ENCODE measurements around the gene CEP120.

CEP120 gene

DNA sequence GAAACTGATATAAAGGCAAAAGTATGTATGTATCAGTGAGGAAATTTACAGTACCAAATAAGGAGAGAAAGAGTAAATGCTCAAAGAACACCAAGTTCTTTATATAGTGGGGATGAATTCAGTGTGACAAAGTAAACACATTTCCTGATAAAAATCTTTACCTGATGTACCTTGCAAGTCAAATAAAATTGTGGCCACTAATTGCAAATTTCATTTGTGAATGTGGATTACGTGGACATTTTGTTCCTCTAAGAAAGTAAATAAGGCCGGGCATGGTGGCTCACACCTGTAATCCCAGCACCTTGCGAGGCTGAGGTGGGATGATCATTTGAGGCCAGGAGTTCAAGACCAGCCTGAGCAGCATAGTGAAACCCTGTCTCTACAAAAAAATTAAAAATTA, 25.7 kb downstream of the CEP120 start:
- Histone ChIP-seq H3K27ac (ENCODE audit: low read depth, low read length) (no peak overlapping the region), H3K9ac (ENCODE audit: low read depth in 1 of 2, low read length in 2 of 2) (no peak overlapping the region), H3K36me3 (ENCODE audit: control insufficient read depth in 1 of 2, insufficient read depth in 2 of 2, low read length in 2 of 2) (peaks cover 12 to 37% of the 10 kb centered on the region in 2 donors), H3K9me3 (ENCODE audit: control insufficient read depth in 1 of 2, low read length in 2 of 2) (no peaks in the 10 kb centered on the region), H3K4me1 (ENCODE audit: control insufficient read depth in 1 of 2, insufficient read depth in 2 of 2, low read length in 2 of 2) (no peaks in the 10 kb centered on the region), H3K4me3 (ENCODE audit: low read depth in 1 of 2, low read length in 2 of 2) (no peak overlapping the region), H3K27me3 (ENCODE audit: control insufficient read depth in 1 of 2, insufficient read depth in 2 of 2, low read length in 2 of 2) (no peaks in the 10 kb centered on the region)

- Histone ChIP-seq H3K9ac (ENCODE audit: low read depth in 1 of 2, low read length in 2 of 2) (no peak overlapping the region), H3K4me3 (ENCODE audit: low read depth in 1 of 2, low read length in 2 of 2) (no peak overlapping the region), H3K9me3 (ENCODE audit: control insufficient read depth in 1 of 2, low read length in 2 of 2) (no peaks in the 10 kb centered on the region), H3K27me3 (ENCODE audit: control insufficient read depth in 1 of 2, insufficient read depth in 2 of 2, low read length in 2 of 2) (no peaks in the 10 kb centered on the region), H3K4me1 (ENCODE audit: control insufficient read depth in 1 of 2, insufficient read depth in 2 of 2, low read length in 2 of 2) (no peaks in the 10 kb centered on the region), H3K36me3 (ENCODE audit: control insufficient read depth in 1 of 2, insufficient read depth in 2 of 2, low read length in 2 of 2) (peaks cover 10 to 50% of the 10 kb centered on the region in 2 donors), H3K27ac (ENCODE audit: low read depth, low read length) (no peak overlapping the region)
Observed at GRCh38 chr5:123391009-123391408, 32.2 kb downstream of the CEP120 start.

DNA sequence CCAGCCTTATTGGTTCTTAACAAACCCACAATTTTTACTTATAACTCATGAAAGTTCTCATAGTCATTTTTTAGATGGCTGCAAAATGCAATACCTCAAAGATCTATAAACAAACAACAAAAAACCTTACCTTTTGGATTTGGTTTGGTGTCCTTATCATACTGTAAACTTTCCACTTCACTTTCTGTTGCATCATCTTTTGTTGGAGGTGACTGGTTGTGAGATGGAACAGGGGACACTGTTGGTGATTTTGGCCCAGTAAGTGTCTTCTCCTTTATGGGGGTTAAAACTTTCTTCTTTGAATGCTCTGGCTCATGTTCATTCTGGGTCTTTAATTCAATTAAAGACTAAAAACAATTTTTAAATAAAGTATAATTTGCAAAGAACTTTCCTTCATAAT, 33.4 kb downstream of the CEP120 start:
- Histone ChIP-seq H3K27ac (ENCODE audit: low read depth, low read length) (no peak overlapping the region), H3K9ac (ENCODE audit: low read depth in 1 of 2, low read length in 2 of 2) (no peak overlapping the region), H3K4me3 (ENCODE audit: low read depth in 1 of 2, low read length in 2 of 2) (no peak overlapping the region), H3K27me3 (ENCODE audit: control insufficient read depth in 1 of 2, insufficient read depth in 2 of 2, low read length in 2 of 2) (no peaks in the 10 kb centered on the region), H3K36me3 (ENCODE audit: control insufficient read depth in 1 of 2, insufficient read depth in 2 of 2, low read length in 2 of 2) (peaks cover 15 to 60% of the 10 kb centered on the region in 2 donors), H3K4me1 (ENCODE audit: control insufficient read depth in 1 of 2, insufficient read depth in 2 of 2, low read length in 2 of 2) (no peaks in the 10 kb centered on the region), H3K9me3 (ENCODE audit: control insufficient read depth in 1 of 2, low read length in 2 of 2) (no peaks in the 10 kb centered on the region)

DNA sequence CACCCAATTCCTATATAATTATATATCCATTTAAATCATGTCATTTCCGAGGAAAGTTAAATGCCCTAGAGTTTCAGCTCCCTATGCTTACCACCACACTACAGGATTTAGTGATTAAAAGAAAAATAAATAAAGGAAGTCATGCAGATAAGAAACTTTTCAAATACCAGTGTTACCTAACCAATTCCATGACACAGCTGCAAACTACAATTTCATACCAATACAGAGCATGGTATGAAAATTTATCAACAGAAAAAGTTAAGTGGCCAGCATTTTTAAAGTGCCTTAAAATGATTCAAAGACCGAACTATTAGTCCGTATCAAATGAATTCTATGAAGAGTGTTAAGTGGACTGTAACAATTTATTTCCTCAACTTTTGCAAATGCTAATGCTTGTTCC, 35.9 kb downstream of the CEP120 start:
- no peak overlapping the region for H3K27ac ChIP-seq (ENCODE audit: low read depth, low read length)
- peaks cover 17 to 57% of the 10 kb centered on the region in 2 donors for H3K36me3 ChIP-seq (ENCODE audit: control insufficient read depth in 1 of 2, insufficient read depth in 2 of 2, low read length in 2 of 2)
- H3K9ac ChIP-seq (ENCODE audit: low read depth in 1 of 2, low read length in 2 of 2) = no peak overlapping the region
- H3K4me1 ChIP-seq (ENCODE audit: control insufficient read depth in 1 of 2, insufficient read depth in 2 of 2, low read length in 2 of 2) = no peaks in the 10 kb centered on the region
- H3K27me3 ChIP-seq (ENCODE audit: control insufficient read depth in 1 of 2, insufficient read depth in 2 of 2, low read length in 2 of 2) = no peaks in the 10 kb centered on the region
- no peaks in the 10 kb centered on the region for H3K9me3 ChIP-seq (ENCODE audit: control insufficient read depth in 1 of 2, low read length in 2 of 2)
- H3K4me3 ChIP-seq (ENCODE audit: low read depth in 1 of 2, low read length in 2 of 2) = no peak overlapping the region

DNA sequence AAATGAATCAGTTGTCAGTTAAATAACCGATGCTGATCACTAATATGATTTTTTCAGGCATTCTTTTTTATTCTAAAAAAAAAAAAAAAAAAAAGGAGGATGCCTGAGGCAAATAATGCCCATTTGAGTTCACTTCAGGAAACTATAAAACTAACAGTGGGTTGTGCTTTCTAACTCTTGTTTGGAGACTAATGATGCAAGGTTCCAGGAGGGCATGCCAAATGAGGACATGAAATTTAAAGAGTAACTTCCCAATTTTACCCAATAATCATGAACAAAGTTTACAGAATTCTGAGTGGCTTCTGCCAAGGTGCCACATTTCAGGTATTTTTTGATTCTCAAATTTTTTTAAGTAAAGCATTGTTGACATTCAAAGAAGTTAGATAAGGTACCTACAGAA, 41.0 kb downstream of the CEP120 start:
- Histone ChIP-seq H3K27ac (ENCODE audit: low read depth, low read length) (no peak overlapping the region), H3K27me3 (ENCODE audit: control insufficient read depth in 1 of 2, insufficient read depth in 2 of 2, low read length in 2 of 2) (no peaks in the 10 kb centered on the region), H3K9ac (ENCODE audit: low read depth in 1 of 2, low read length in 2 of 2) (no peak overlapping the region), H3K9me3 (ENCODE audit: control insufficient read depth in 1 of 2, low read length in 2 of 2) (no peaks in the 10 kb centered on the region), H3K4me1 (ENCODE audit: control insufficient read depth in 1 of 2, insufficient read depth in 2 of 2, low read length in 2 of 2) (no peaks in the 10 kb centered on the region), H3K36me3 (ENCODE audit: control insufficient read depth in 1 of 2, insufficient read depth in 2 of 2, low read length in 2 of 2) (peaks cover 25 to 51% of the 10 kb centered on the region in 2 donors), H3K4me3 (ENCODE audit: low read depth in 1 of 2, low read length in 2 of 2) (no peak overlapping the region)

DNA sequence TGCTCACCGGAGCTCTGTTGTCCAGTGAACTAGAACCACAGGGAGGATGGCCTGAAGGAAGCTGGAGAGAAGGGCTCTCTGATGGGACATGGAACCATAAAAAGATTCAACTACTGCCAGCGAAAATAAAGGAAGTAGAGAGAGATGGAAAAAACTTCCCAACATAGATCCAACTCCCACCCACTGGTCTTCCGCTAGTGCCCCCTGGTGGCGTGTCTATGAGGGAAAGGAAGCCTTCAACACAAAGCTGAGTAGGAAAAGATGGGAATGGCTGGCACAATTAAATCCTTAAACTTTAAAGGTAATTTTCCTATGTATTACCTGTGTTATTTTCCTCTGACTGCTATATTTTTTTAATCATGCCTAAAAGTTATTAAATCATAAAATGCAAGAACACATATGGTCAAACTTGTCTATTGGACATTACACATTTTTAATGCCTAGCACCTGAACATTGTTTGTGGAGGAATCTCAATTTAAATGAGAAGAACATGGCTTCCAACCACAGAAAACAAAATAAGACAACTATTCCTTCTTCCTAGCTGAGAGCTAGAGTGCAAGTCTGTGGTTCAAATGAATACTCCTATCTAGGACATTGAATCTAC, 51.5 kb downstream of the CEP120 start:
- no peaks in the 10 kb centered on the region for H3K4me1 ChIP-seq (ENCODE audit: control insufficient read depth in 1 of 2, insufficient read depth in 2 of 2, low read length in 2 of 2)
- H3K36me3 ChIP-seq (ENCODE audit: control insufficient read depth in 1 of 2, insufficient read depth in 2 of 2, low read length in 2 of 2) = peaks cover 23 to 34% of the 10 kb centered on the region in 2 donors
- no peak overlapping the region for H3K4me3 ChIP-seq (ENCODE audit: low read depth in 1 of 2, low read length in 2 of 2)
- H3K9ac ChIP-seq (ENCODE audit: low read depth in 1 of 2, low read length in 2 of 2) = no peak overlapping the region
- H3K9me3 ChIP-seq (ENCODE audit: control insufficient read depth in 1 of 2, low read length in 2 of 2) = no peaks in the 10 kb centered on the region
- H3K27ac ChIP-seq (ENCODE audit: low read depth, low read length) = no peak overlapping the region
- H3K27me3 ChIP-seq (ENCODE audit: control insufficient read depth in 1 of 2, insufficient read depth in 2 of 2, low read length in 2 of 2) = no peaks in the 10 kb centered on the region

DNA sequence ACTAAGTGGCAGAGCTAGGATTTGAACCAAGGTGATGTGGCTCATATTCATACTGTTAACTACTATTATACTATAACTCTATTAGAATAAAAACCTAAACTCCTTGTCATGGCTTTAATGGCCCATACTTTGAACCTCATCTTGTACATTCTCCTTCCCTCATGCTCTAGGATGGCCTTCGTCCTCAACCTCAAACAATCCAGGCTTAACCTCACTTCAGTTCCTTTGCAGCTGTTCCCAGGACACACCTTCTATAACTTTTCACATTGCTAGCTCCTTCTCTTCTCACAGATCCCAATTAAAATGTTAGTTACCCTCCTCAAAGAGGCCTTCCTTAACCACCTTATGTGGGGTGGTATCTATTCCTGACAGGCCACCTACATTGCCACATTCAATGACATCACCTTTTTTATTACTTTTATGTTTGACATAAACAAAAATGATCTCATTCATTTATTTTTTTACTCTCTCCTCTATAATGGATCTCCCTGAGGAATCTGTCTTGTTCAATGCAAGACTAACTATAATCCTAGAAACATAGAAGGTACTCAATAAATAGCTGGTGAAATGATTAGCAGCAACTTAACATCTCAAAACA, 53.7 kb downstream of the CEP120 start:
- no peak overlapping the region for H3K4me3 ChIP-seq (ENCODE audit: low read depth in 1 of 2, low read length in 2 of 2)
- no peaks in the 10 kb centered on the region for H3K9me3 ChIP-seq (ENCODE audit: control insufficient read depth in 1 of 2, low read length in 2 of 2)
- no peak overlapping the region for H3K27ac ChIP-seq (ENCODE audit: low read depth, low read length)
- no peaks in the 10 kb centered on the region for H3K4me1 ChIP-seq (ENCODE audit: control insufficient read depth in 1 of 2, insufficient read depth in 2 of 2, low read length in 2 of 2)
- H3K36me3 ChIP-seq (ENCODE audit: control insufficient read depth in 1 of 2, insufficient read depth in 2 of 2, low read length in 2 of 2) = peaks cover 13 to 22% of the 10 kb centered on the region in 2 donors
- no peaks in the 10 kb centered on the region for H3K27me3 ChIP-seq (ENCODE audit: control insufficient read depth in 1 of 2, insufficient read depth in 2 of 2, low read length in 2 of 2)
- H3K9ac ChIP-seq (ENCODE audit: low read depth in 1 of 2, low read length in 2 of 2) = no peak overlapping the region

- H3K27ac ChIP-seq (ENCODE audit: low read depth, low read length) = no peak overlapping the region
- no peak overlapping the region for H3K9ac ChIP-seq (ENCODE audit: low read depth in 1 of 2, low read length in 2 of 2)
- H3K27me3 ChIP-seq (ENCODE audit: control insufficient read depth in 1 of 2, insufficient read depth in 2 of 2, low read length in 2 of 2) = no peaks in the 10 kb centered on the region
- H3K9me3 ChIP-seq (ENCODE audit: control insufficient read depth in 1 of 2, low read length in 2 of 2) = no peaks in the 10 kb centered on the region
- H3K36me3 ChIP-seq (ENCODE audit: control insufficient read depth in 1 of 2, insufficient read depth in 2 of 2, low read length in 2 of 2) = peaks cover 7 to 17% of the 10 kb centered on the region in 2 donors
- H3K4me3 ChIP-seq (ENCODE audit: low read depth in 1 of 2, low read length in 2 of 2) = no peak overlapping the region
- no peaks in the 10 kb centered on the region for H3K4me1 ChIP-seq (ENCODE audit: control insufficient read depth in 1 of 2, insufficient read depth in 2 of 2, low read length in 2 of 2)
Observed at GRCh38 chr5:123367739-123368138, 55.5 kb downstream of the CEP120 start.

GRCh38 chr5:123365156-123365555, 58.0 kb downstream of the CEP120 start:
- Histone ChIP-seq H3K27me3 (ENCODE audit: control insufficient read depth in 1 of 2, insufficient read depth in 2 of 2, low read length in 2 of 2) (no peaks in the 10 kb centered on the region), H3K4me3 (ENCODE audit: low read depth in 1 of 2, low read length in 2 of 2) (no peak overlapping the region), H3K9ac (ENCODE audit: low read depth in 1 of 2, low read length in 2 of 2) (no peak overlapping the region), H3K9me3 (ENCODE audit: control insufficient read depth in 1 of 2, low read length in 2 of 2) (no peaks in the 10 kb centered on the region), H3K4me1 (ENCODE audit: control insufficient read depth in 1 of 2, insufficient read depth in 2 of 2, low read length in 2 of 2) (no peaks in the 10 kb centered on the region), H3K27ac (ENCODE audit: low read depth, low read length) (no peak overlapping the region), H3K36me3 (ENCODE audit: control insufficient read depth in 1 of 2, insufficient read depth in 2 of 2, low read length in 2 of 2) (peaks cover 0 to 13% of the 10 kb centered on the region in 2 donors)

DNA sequence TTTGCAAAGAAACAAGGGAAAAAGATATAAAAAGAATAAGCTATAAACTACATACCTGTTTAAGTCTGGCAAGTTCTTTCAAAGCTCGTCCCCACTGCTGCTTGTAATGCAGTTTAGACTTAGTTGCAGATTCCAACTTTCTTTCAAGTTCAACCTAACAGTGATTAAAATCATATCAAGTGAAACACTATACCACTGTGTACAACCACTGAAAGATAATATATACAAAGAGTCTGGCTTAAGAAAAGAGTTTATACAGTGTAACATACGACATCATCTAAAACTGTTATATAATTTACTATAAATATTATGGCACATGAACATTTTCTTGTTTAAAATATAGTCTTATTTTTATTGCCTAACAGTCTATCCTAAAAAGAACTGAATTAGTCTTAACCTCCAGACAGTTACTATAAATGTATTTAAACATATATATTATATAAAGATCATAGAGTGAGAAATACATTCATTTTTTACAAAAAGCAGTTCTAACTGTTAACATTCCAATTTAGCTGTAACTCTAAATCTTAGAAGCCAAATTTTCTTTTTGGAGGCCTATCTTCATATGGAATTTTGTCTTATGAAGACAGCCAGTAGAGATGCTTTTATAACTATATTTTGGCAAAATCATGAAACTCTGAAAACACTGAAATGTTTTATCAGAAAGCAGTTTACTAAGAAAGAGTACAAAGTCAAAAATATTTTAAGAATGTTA, 58.6 kb downstream of the CEP120 start:
- Histone ChIP-seq H3K36me3 (ENCODE audit: control insufficient read depth in 1 of 2, insufficient read depth in 2 of 2, low read length in 2 of 2) (peaks cover 0 to 13% of the 10 kb centered on the region in 2 donors), H3K27me3 (ENCODE audit: control insufficient read depth in 1 of 2, insufficient read depth in 2 of 2, low read length in 2 of 2) (no peaks in the 10 kb centered on the region)

More for the DNA sequence above, 58.6 kb downstream of the CEP120 start:
- no peak overlapping the region for H3K4me3 ChIP-seq (ENCODE audit: low read depth in 1 of 2, low read length in 2 of 2)
- H3K27ac ChIP-seq (ENCODE audit: low read depth, low read length) = no peak overlapping the region
- no peaks in the 10 kb centered on the region for H3K9me3 ChIP-seq (ENCODE audit: control insufficient read depth in 1 of 2, low read length in 2 of 2)
- H3K4me1 ChIP-seq (ENCODE audit: control insufficient read depth in 1 of 2, insufficient read depth in 2 of 2, low read length in 2 of 2) = no peaks in the 10 kb centered on the region
- no peak overlapping the region for H3K9ac ChIP-seq (ENCODE audit: low read depth in 1 of 2, low read length in 2 of 2)
